Hindlimb muscle (tissue), 1 donor: Measurements from ENCODE around the gene FUT7. TPM values are rescaled to one million over a fixed set of nuclear protein-coding genes. Genes with fewer than 3 reads are reported as not detected.
"Not testable (repeated sequence)": the region's sequence is repeated elsewhere in the genome, so short reads cannot be mapped to it uniquely, and the experiment has no call there.

Source experiments
- DNase-seq: peaks from one replicate; pipeline ENCODE4 v3.0.0-alpha.2; 2013
- polyA plus RNA-seq: library from polyadenylated mRNA; unstranded; fragments of 120-200 nt; gene quantifications from one replicate; pipeline ENCODE4 v1.2.1, GENCODE V29; 2013; ENCODE audit not compliant: insufficient read length

The FUT7 gene
- polyA plus RNA-seq, 1 donor: 0.10 TPM

DNA sequence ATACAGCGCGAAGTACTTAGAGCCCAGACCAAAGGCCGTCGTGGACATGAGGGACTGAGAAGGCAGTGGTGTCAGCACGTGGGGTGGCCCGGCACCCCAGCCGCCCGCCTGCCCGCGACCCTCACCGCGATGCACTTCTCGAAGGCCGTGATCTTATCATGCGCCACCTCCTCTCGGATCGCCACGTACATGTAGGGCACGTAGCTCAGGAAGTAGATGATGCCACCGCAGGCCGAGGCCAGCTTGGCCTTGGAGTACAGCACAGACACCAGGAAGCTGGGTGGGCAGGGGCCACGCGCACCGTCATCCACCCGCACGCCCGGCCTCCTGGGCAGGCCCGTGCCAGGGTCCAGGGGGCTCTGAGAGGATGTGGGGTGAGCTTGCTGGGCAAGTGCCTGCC lies 14.8 kb downstream of the FUT7 start:
- DNase-seq: no peak

DNA sequence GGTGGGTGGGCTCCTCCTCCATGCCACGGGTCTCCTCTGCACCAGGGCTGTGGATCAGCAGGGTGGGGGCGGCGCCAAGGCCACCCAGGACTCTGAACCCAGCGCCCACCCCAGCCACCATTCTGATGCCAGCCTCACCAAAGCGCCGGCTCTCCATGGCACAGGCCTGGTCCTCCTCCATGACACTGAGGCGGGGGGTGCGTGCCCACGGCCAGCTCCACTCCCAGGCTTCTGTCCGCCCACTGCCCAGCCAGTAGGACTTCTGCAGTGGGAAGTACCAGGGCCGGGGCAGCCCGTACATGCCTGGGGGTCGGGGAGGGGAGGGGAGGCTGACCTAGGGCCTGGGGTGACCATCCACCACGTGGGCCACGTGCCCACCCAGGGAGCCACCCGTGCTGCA lies 15.5 kb downstream of the FUT7 start:
- DNase-seq: no peak

DNA sequence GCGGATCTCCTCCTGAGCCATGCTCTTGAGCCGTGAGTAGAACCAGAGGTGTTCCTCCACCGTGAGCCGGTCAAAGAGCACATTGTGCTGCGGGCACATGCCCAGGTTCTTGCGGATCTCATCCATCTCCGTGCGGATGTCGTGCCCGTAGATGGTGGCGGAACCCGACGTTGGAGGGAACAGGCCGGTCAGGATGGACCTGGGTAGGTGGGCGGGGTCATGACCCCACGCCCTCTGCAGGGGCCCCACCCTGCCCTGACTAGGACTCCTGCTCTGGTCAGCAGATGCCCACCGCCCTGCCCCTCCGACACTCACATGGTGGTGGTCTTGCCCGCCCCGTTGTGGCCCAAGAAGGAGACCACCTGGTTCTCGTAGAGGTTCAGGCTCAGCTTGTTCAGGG lies 15.9 kb downstream of the FUT7 start:
- no peak for DNase-seq

DNA sequence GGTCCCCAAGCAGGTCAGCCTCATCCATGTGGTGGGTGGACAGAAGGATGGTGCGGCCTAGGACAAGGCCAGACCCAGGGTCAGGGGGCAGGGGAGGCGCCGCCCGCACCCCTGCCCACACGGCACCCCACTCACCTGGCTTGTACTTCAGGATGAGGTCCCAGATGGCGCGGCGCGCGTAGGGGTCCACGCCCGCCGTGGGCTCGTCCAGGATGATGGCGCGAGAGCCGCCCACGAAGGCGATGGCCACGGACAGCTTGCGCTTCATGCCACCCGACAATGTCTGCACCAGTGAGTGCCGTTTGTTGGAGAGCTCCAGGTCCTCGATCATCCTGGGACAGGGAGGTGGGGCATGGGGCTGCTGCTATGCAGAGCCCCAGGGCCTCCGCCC lies 16.4 kb downstream of the FUT7 start:
- no peak for DNase-seq

DNA sequence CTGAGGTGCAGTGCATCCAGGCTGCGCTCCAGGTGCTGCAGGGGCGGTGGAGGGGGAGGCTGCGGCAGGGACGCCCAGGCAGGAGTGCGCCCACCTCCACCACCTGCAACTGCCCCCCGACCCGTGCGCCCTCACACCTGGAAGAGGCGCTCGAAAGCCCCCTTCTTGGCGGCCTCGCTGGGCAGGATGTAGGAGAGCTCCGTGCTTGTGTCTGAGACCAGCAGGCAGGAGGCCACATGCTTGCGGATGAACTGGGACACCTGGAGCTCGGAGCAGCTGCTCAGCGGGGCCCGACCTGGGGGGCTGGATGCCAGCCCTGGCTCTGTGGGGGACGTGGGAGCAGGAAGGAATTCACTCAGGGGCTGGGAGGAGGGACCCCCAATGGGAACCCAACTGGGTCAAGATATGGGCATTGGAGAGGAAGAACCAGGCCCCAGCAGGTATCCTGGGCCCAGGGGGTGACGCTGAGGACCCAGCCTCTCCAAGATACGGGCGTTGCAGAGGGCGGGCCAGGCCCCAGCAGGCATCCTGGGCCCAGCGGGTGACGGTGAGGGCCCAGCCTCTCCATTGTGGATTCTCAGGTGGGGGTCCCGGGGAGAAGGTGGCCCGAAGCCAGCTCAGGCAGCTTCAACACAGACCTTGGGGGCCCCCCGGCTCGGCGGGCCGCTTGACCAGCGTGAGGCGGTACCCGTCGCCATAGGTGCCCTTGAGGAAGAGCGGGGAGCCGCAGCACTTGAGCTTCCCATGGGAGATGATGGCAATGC lies 16.9 kb downstream of the FUT7 start:
- no peak for DNase-seq

GRCh38 chr9:137014166-137014565 lies 17.7 kb downstream of the FUT7 start:
- DNase-seq: no peak

DNA sequence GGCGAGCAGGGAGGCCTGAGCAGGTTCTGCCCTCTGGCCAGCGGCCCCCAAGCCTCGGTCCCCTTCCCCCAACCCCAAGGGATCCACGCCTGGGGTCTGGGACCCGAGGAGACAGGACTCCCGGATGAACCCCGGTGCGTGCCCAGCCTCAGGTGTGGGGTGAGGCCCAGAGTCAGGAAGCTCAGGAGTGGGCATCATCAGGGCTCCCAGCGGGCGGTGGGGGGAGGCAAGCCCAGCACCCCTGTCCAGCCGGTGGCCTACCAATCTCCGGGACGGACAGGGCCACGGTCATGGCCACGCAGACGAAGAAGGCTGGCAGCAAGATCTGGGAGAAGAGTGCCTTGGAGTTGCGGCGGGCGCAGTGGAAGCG lies 18.3 kb downstream of the FUT7 start:
- no peak for DNase-seq

GRCh38 chr9:137012694-137013570 lies 19.0 kb downstream of the FUT7 start:
- no peak for DNase-seq

DNA sequence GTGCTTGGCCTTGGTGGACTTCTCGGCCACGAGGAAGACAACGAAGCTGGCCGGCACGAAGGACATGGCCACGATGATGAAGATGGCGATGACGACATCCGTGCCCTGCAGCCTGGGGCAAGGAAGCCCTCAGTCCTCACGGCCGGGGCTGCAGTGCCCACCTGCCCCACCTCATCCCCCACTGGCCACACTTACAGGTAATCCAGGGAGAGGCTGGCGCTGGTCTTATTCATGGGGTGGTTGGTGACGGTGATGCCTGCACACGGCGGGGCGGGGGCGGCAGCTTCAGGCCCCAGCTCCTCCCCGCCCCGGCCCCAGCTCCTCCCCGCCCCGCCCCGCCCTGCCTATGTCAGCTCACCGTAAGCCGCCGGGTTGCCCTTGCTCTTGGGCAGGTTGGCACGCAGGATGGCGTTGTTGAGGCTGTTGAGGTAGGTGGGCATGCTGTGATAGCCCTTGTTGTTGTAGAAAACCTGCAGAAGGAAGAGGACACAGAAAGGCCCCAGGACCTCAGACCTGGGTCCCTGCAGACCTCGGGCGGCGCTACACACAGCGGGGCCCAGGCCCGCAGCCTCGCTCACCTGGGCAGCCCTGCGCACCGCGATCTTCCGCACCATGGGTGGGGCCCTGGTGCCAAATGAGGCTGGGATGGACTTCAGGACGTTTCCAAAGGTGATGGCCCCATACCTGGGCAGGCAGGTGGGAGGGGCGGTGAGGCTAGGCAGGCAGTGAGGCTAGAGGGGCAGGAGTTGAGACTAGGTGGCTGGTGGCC lies 19.8 kb downstream of the FUT7 start:
- no peak for DNase-seq

DNA sequence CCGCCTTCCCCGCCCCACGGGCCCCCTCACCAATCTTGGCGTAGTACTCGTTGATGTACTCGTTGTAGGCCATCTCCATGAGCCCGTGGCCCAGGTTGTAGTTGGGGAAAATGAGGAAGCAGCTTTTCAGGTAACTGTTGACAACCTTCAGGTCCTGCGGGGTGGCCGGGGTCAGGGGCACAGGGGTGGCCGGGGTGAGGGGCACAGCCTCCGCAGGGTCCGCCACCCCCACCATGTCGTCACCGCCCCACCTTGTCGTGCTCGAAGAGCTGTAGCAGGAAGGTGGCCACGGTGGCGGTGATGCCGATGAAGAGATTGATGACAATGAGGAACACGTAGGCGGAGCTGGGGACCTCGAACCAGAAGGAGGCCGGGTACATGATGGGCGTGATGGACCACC lies 20.7 kb downstream of the FUT7 start:
- no peak for DNase-seq

- no peak for DNase-seq
These were observed 21.8 kb downstream of the FUT7 start for GRCh38 chr9:137009938-137010732.

DNA sequence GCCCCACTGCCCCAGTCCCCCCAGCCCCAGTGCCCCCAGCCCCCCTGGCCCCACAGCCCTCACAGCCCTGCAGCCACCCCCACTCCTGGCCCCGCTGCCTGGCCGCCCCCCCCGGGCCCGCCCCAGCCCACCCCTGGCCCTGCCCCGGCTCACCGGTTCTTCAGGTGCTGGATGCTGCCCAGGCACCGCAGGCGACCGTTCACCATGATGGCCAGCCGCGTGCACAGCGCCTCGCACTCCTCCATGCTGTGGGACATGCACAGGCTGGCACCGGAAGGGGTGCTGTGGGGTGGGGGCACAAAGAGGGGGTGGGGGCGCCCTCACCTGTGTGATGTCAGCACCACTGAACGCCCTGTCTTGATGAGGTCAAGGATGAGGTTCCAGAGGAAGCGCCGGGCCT lies 22.7 kb downstream of the FUT7 start:
- DNase-seq: no peak

DNA sequence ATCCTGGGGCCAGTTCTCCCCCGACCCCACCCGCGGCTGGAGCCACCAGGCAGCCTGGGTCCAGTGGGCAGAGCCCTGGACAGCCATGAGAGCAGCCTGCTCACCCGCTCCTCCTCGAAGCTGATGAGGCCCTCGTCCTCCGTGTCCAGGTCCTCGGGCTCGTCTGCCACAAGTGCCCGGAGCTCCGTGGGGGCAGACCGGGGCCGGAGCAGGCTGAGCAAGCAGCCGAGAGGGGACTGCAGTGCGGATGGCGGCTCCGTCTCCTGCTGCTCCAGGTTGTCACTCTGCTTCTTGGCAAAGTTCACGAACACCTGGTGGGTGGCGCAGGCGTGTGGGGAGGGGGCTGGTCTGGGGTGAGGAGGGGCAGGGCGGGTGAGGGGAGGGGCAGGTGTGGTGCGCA lies 23.6 kb downstream of the FUT7 start:
- no peak for DNase-seq

GRCh38 chr9:137007816-137008270 lies 24.0 kb downstream of the FUT7 start:
- no peak for DNase-seq

- DNase-seq: no peak
These were observed 24.6 kb downstream of the FUT7 start for GRCh38 chr9:137007108-137007815.

- DNase-seq: no peak
These were observed 25.5 kb downstream of the FUT7 start for GRCh38 chr9:137006116-137007003.

DNA sequence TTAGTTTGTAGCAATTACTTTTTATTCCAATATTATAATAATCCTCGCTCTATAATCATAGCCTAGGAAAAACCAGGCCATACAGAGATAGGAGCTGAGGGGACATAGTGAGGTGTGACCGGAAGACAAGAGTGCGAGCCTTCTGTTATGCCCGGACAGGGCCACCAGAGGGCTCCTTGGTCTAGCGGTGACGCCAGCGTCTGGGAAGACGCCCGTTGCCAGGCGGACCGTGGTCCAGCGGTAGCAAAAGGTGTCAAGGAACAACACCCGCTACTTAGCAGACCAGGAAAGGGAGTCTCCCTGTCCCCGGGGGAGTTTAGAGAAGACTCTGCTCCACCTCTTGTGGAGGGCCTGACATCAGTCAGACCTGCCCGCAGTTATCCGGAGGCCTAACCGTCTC lies 27.6 kb downstream of the FUT7 start:
- DNase-seq: not testable (repeated sequence)

- DNase-seq: no peak
These were observed 29.2 kb downstream of the FUT7 start for GRCh38 chr9:137002646-137003041.

DNA sequence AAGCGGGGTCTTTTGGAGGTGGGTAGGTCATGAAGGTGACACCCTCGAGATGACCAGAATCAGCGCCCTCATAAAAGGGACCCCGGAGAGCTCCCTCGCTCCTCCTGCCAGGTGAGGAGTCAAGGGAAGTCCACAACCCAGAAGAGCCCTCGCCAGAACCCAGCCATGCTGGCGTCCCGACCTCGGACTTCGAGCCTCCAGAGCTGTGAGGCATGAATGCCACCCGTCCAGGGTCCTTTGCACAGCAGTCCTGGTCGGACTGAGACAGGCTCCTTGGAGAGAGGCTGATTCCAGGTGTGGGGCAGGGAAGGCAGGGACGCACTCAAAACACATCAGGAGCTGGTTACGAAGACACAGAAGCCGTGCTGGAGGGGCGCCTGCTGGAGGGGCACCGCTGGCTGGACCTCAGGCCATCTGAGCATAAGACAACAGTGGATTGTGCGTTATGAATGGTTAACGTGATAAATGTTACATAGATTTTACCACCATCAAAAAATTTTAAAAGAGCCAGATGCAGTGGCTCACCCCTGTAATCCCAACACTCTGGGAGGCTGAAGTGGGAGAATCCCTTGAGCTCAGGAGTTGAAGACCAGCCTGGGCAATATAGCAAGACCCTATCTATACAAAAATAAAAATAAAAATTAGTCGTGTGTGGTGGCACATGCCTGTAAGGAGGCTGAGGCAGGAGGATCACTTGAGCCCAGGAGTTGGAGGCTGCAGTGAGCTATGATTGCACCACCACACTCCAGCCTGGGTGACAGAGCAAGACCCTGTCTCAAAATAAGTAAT lies 29.8 kb downstream of the FUT7 start:
- DNase-seq: no peak
